CMK (cell line): Measurements from ENCODE around the gene RAET1E.
"Not testable (repeated sequence)": the region's sequence is repeated elsewhere in the genome, so short reads cannot be mapped to it uniquely, and the experiment has no call there.

ENCODE experiments used
- DNase-seq: peaks from one replicate; pipeline ENCODE4 v3.0.0-alpha.2; 2010; ENCODE audit warnings: low read depth

The RAET1E gene

GRCh38 chr6:149861603-149862423 is 36.1 kb downstream of the RAET1E start:
- DNase-seq = no peak

- DNase-seq = no peak
These were observed 36.9 kb downstream of the RAET1E start for GRCh38 chr6:149860834-149861602.

- DNase-seq = no peak
These were observed 37.4 kb downstream of the RAET1E start for GRCh38 chr6:149860513-149860833.

GRCh38 chr6:149859938-149860337 is 38.0 kb downstream of the RAET1E start:
- no peak for DNase-seq

- no peak for DNase-seq
These were observed 38.5 kb downstream of the RAET1E start for GRCh38 chr6:149859368-149859767.

GRCh38 chr6:149857541-149857940 is 40.4 kb downstream of the RAET1E start:
- DNase-seq = no peak

- no peak for DNase-seq
These were observed 41.5 kb downstream of the RAET1E start for GRCh38 chr6:149856256-149856994.

- DNase-seq = no peak
These were observed 42.2 kb downstream of the RAET1E start for GRCh38 chr6:149855741-149856140.

GRCh38 chr6:149855040-149855654 is 42.8 kb downstream of the RAET1E start:
- DNase-seq = no peak

- no peak for DNase-seq
These were observed 43.4 kb downstream of the RAET1E start for GRCh38 chr6:149854532-149854931.

- DNase-seq = not testable (repeated sequence)
These were observed 43.9 kb downstream of the RAET1E start for GRCh38 chr6:149854017-149854416.

- no peak for DNase-seq
These were observed 45.0 kb downstream of the RAET1E start for GRCh38 chr6:149852881-149853280.

- no peak for DNase-seq
These were observed 45.7 kb downstream of the RAET1E start for GRCh38 chr6:149852180-149852579.

- DNase-seq = no peak
These were observed 46.3 kb downstream of the RAET1E start for GRCh38 chr6:149851461-149852110.

GRCh38 chr6:149848343-149848742 is 49.6 kb downstream of the RAET1E start:
- not testable (repeated sequence) for DNase-seq
